Mucosa of descending colon (tissue), 3 donors: ENCODE data around the gene BTG2. TPM values are rescaled to one million over a fixed set of nuclear protein-coding genes. Genes with fewer than 3 reads are reported as not detected.
A peak's percentile ranks its signal among the peaks of the same experiment; 100 is the strongest.
"Not testable (repeated sequence)": the region's sequence is repeated elsewhere in the genome, so short reads cannot be mapped to it uniquely, and the experiment has no call there.

Experiments used
- ATAC-seq: fragments of 200-7000 bp; cut with Tn5 transposase; one replicate; pipeline ENCODE4 v1.9.1; 2020; ENCODE audit warnings: mild to moderate bottlenecking, moderate library complexity
- DNase-seq, 3 donors: peaks; one replicate each; pipeline ENCODE4 v3.0.0-alpha.2; 2020
- H3K36me3 ChIP-seq: fragments of 200-600 bp; one replicate; pipeline ENCODE4 v1.8.0; 2021; ENCODE audit warnings: low read depth, mild to moderate bottlenecking
- H3K4me1 ChIP-seq: fragments of 200-600 bp; one replicate; pipeline ENCODE4 v1.8.0; 2021; ENCODE audit warnings: low read depth, mild to moderate bottlenecking
- H3K4me3 ChIP-seq: fragments of 200-600 bp; one replicate; pipeline ENCODE4 v1.8.0; 2021; ENCODE audit warnings: mild to moderate bottlenecking
- H3K9me3 ChIP-seq: fragments of 200-600 bp; one replicate; pipeline ENCODE4 v1.8.0; 2021; ENCODE audit warnings: mild to moderate bottlenecking
- CTCF ChIP-seq: fragments of 200-600 bp; IDR thresholded peaks from one replicate; pipeline ENCODE4 v1.8.0; 2022; ENCODE audit warnings: antibody characterized with exemption, mild to moderate bottlenecking
- intact Hi-C, 2 donors: fragments of 100-400 bp; cut with DNase I in 1 of 2; cut with micrococcal nuclease in 1 of 2; formaldehyde crosslinking; loops; one replicate each; pipeline versions ENCODE4 v1.11.0 to v1.11.1; 2022; cut with DNase I, micrococcal nuclease
- total RNA-seq, 3 donors: library from RNA; stranded (reverse); fragmentation: NEBNext Ultra II Directional in 2 of 3; extraction: Animal tissue kit (Norgen Biotek cat#: 25700) in 2 of 3; gene quantifications; one replicate each; pipeline versions ENCODE4 v1.2.1 to v1.2.4, GENCODE V29; 2021 to 2023
- donor health status: DM: no; HTN: no; CAD: no; lungs with moderate emphysema.
- donor health status: DM: no; HTN: no; CAD: no.
- donor health status: DM: no; HTN: yes; CAD: no.

BTG2 gene
- total RNA-seq, 3 donors from 2014 or later, result 65.7 to 406 (median 69.1) TPM

- DNase-seq (no peak), ATAC-seq (no peak)
- Histone ChIP-seq H3K36me3 (no peaks in the 10 kb centered on the region), H3K4me3 (no peak overlapping the region), H3K9me3 (no peaks in the 10 kb centered on the region), H3K4me1 (peaks cover 24% of the 10 kb centered on the region)
- no peak for TF ChIP-seq CTCF
- intact Hi-C loops, result no loop called here
These were observed 3.6 kb downstream of the BTG2 start for GRCh38 chr1:203308923-203309331.

- no peaks in the 10 kb centered on the region for H3K9me3 ChIP-seq
- H3K36me3 ChIP-seq, result no peaks in the 10 kb centered on the region
- ATAC-seq, result no peak
- no peak overlapping the region for H3K4me3 ChIP-seq
- no peak for DNase-seq
- peaks cover 31% of the 10 kb centered on the region for H3K4me1 ChIP-seq
- no peak for TF ChIP-seq CTCF
- intact Hi-C loops, result no loop called here
These were observed 6.3 kb downstream of the BTG2 start for GRCh38 chr1:203311368-203312301.

- ATAC-seq, DNase-seq, H3K4me3 ChIP-seq, H3K9me3 ChIP-seq, H3K36me3 ChIP-seq, intact Hi-C loops: not testable (repeated sequence)
- H3K4me1 ChIP-seq, result peaks cover 32% of the 10 kb centered on the region
These were observed 8.9 kb downstream of the BTG2 start for GRCh38 chr1:203314025-203314759.

- intact Hi-C loops, result no loop called here
- Histone ChIP-seq H3K9me3 (no peaks in the 10 kb centered on the region), H3K36me3 (no peaks in the 10 kb centered on the region), H3K4me3 (no peak overlapping the region), H3K4me1 (peaks cover 41% of the 10 kb centered on the region)
- TF ChIP-seq CTCF, result no peak
- ATAC-seq (peak; percentile 72), DNase-seq (peak in 1 of 3 donors; percentile 88)
These were observed 11.3 kb downstream of the BTG2 start for GRCh38 chr1:203316626-203317093.

GRCh38 chr1:203317429-203318228, 12.3 kb downstream of the BTG2 start:
- DNase-seq (peak in 1 of 3 donors; percentile 50), ATAC-seq (no peak)
- peaks cover 50% of the 10 kb centered on the region for H3K4me1 ChIP-seq
- intact Hi-C loops, result no loop called here
- TF ChIP-seq CTCF, result no peak
- H3K9me3 ChIP-seq, result no peaks in the 10 kb centered on the region
- no peaks in the 10 kb centered on the region for H3K36me3 ChIP-seq
- H3K4me3 ChIP-seq, result no peak overlapping the region
